Keratinocyte (primary cell): Measurements from ENCODE around the gene ZACN. TPM values are rescaled to one million over a fixed set of nuclear protein-coding genes. Genes with fewer than 3 reads are reported as not detected.

ENCODE experiments used
- DNase-seq: peaks from one replicate; pipeline ENCODE4 v3.0.0-alpha.2; 2011; ENCODE audit warnings: low read depth, missing footprints, low spot score
- FAIRE-seq: peaks from 2 replicates; lab custom pipeline; 2011; peaks lifted over from hg19 to GRCh38; lab: Jason Lieb, UNC
- H2AFZ ChIP-seq: 2 replicates; pipeline ENCODE4 v1.6.0; 2012; ENCODE audit warnings: low read length, control low read depth, inconsistent platforms; ENCODE audit not compliant: control insufficient read depth
- H3K27ac ChIP-seq: 2 replicates; pipeline ENCODE4 v1.5.1; 2011; ENCODE audit warnings: low read length; ENCODE audit not compliant: control insufficient read depth, insufficient read depth
- H3K27me3 ChIP-seq: 3 replicates; pipeline ENCODE4 v1.6.0; 2011; ENCODE audit warnings: low read length; ENCODE audit not compliant: control insufficient read depth, insufficient read depth; ENCODE audit errors: extremely low read depth
- H3K36me3 ChIP-seq, 2 experiments: 2 replicates in 1 of 2; 3 replicates in 1 of 2; pipeline ENCODE4 v1.5.1; 2011; ENCODE audit warnings: low read length in 2 of 2, mild to moderate bottlenecking in 1 of 2; ENCODE audit not compliant: control insufficient read depth in 2 of 2, insufficient read depth in 2 of 2; ENCODE audit errors: extremely low read depth in 1 of 2
- H3K4me1 ChIP-seq: 3 replicates; pipeline ENCODE4 v1.5.1; 2011; ENCODE audit warnings: low read length; ENCODE audit not compliant: control insufficient read depth, insufficient read depth; ENCODE audit errors: extremely low read depth
- H3K4me2 ChIP-seq: 3 replicates; pipeline ENCODE4 v1.6.0; 2011; ENCODE audit warnings: low read depth, low read length; ENCODE audit not compliant: control insufficient read depth, insufficient read depth; ENCODE audit errors: extremely low read depth
- H3K4me3 ChIP-seq, 3 experiments: fragments of 200-600 bp in 1 of 3; sonication (generic) in 1 of 3; 2 replicates in 2 of 3; 3 replicates in 1 of 3; pipeline ENCODE4 v1.5.1; 2011 to 2016; ENCODE audit warnings: low read length in 3 of 3, mild to moderate bottlenecking in 3 of 3, control low read depth in 2 of 3, inconsistent platforms in 1 of 3, low read depth in 1 of 3, mixed read lengths in 1 of 3, mixed run types in 1 of 3, moderate library complexity in 1 of 3; ENCODE audit not compliant: control insufficient read depth in 2 of 3, insufficient read depth in 2 of 3; ENCODE audit errors: extremely low read depth in 1 of 3
- H3K79me2 ChIP-seq: 2 replicates; pipeline ENCODE4 v1.6.0; 2012; ENCODE audit warnings: low read length; ENCODE audit not compliant: control insufficient read depth, insufficient read depth
- H3K9ac ChIP-seq: 3 replicates; pipeline ENCODE4 v1.6.0; 2011; ENCODE audit warnings: low read length; ENCODE audit not compliant: control insufficient read depth, insufficient read depth; ENCODE audit errors: extremely low read depth
- H3K9me1 ChIP-seq: 3 replicates; pipeline ENCODE4 v1.6.0; 2011; ENCODE audit warnings: low read length; ENCODE audit not compliant: control insufficient read depth, insufficient read depth; ENCODE audit errors: extremely low read depth
- H3K9me3 ChIP-seq: 2 replicates; pipeline ENCODE4 v1.5.1; 2012; ENCODE audit warnings: low read depth, low read length; ENCODE audit not compliant: control insufficient read depth
- H4K20me1 ChIP-seq: 3 replicates; pipeline ENCODE4 v1.6.0; 2011; ENCODE audit warnings: low read length; ENCODE audit not compliant: control insufficient read depth, insufficient read depth; ENCODE audit errors: extremely low read depth
- EZH2 ChIP-seq: IDR thresholded peaks from one replicate; pipeline ENCODE4 v1.6.1; 2012; ENCODE audit warnings: inconsistent platforms, mild to moderate bottlenecking, low read length, moderate library complexity
- dilution Hi-C: fragments of 300-500 bp; cut with MboI; formaldehyde crosslinking; loops from one replicate; pipeline ENCODE4 v1.7.0; 2020; ENCODE audit warnings: low sequenced_read_pairs; ENCODE audit not compliant: extremely low pct_ligation_motif_present
- polyA plus RNA-seq, 5 experiments: library from polyadenylated mRNA; depleted of rRNA in 3 of 5; stranded (reverse) in 3 of 5; stranded (forward) in 1 of 5; unstranded in 1 of 5; fragments of >200 nt; gene quantifications; 1 replicate in 1 of 5; 2 replicates in 3 of 5; 3 replicates in 1 of 5; pipeline versions ENCODE4 v1.2.1 to v1.2.3, GENCODE V29; 2011 to 2012; ENCODE audit warnings: missing spikeins in 2 of 5, low read depth in 1 of 5, low replicate concordance in 1 of 5
- TF ChIP-seq, protein P1 (sequence below), 3 experiments: IDR thresholded peaks in 1 of 3; conservative IDR thresholded peaks in 1 of 3; optimal IDR thresholded peaks in 1 of 3; 2 replicates in 2 of 3; 3 replicates in 1 of 3; pipeline versions ENCODE3 to v1.5.1; 2011; ENCODE audit warnings: low read length in 3 of 3, mild to moderate bottlenecking in 3 of 3, moderate library complexity in 2 of 3, control low read depth in 1 of 3, inconsistent platforms in 1 of 3; ENCODE audit not compliant: insufficient read depth in 2 of 3; ENCODE audit errors: extremely low read depth in 1 of 3

The ZACN gene
- polyA plus RNA-seq, 1 donor (not counting 4 experiments of a cell fraction or from before 2014, with no cell fraction given) = not detected

DNA sequence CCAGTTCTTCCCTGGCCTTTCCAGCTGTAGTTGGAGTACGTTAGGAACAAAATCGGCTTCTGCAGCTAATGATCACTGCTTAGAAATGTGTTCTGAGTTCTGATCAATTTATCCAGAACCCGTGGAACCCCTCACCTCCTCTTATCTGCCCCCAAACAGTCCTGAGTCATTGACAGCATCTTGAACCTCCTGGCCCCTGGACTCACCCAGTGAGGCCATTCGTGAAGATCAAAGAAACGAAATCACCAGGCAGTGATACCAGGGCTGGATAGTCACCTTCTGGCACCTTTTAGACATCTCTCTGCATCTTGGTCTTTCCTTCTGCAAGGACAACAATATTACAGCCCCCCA lies 41.7 kb downstream of the ZACN start:
- dilution Hi-C loops = no loop called here
- Histone ChIP-seq H3K79me2 (no peaks in the 10 kb centered on the region), H3K4me3 (no peak overlapping the region), H3K9ac (no peak overlapping the region), H4K20me1 (no peaks in the 10 kb centered on the region), H3K27ac (no peak overlapping the region), H3K36me3 (no peaks in the 10 kb centered on the region), H3K9me3 (no peaks in the 10 kb centered on the region), H3K4me1 (peaks cover 3% of the 10 kb centered on the region), H3K4me2 (no peak overlapping the region), H2AFZ (no peak overlapping the region), H3K9me1 (no peaks in the 10 kb centered on the region), H3K27me3 (peaks cover 5% of the 10 kb centered on the region)
- DNase-seq (no peak), FAIRE-seq (no peak)
- TF ChIP-seq, protein P1, sequence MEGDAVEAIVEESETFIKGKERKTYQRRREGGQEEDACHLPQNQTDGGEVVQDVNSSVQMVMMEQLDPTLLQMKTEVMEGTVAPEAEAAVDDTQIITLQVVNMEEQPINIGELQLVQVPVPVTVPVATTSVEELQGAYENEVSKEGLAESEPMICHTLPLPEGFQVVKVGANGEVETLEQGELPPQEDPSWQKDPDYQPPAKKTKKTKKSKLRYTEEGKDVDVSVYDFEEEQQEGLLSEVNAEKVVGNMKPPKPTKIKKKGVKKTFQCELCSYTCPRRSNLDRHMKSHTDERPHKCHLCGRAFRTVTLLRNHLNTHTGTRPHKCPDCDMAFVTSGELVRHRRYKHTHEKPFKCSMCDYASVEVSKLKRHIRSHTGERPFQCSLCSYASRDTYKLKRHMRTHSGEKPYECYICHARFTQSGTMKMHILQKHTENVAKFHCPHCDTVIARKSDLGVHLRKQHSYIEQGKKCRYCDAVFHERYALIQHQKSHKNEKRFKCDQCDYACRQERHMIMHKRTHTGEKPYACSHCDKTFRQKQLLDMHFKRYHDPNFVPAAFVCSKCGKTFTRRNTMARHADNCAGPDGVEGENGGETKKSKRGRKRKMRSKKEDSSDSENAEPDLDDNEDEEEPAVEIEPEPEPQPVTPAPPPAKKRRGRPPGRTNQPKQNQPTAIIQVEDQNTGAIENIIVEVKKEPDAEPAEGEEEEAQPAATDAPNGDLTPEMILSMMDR (optimal IDR thresholded peaks at IDR 0.05 in 1 of 3, IDR thresholded peaks at IDR 0.05 in 1 of 3, conservative IDR thresholded peaks at IDR 0.05 in 1 of 3; ENCODE audit: extremely low read depth in 1 of 3, insufficient read depth in 2 of 3, low read length in 3 of 3) = no peak
- no peak for TF ChIP-seq EZH2

DNA sequence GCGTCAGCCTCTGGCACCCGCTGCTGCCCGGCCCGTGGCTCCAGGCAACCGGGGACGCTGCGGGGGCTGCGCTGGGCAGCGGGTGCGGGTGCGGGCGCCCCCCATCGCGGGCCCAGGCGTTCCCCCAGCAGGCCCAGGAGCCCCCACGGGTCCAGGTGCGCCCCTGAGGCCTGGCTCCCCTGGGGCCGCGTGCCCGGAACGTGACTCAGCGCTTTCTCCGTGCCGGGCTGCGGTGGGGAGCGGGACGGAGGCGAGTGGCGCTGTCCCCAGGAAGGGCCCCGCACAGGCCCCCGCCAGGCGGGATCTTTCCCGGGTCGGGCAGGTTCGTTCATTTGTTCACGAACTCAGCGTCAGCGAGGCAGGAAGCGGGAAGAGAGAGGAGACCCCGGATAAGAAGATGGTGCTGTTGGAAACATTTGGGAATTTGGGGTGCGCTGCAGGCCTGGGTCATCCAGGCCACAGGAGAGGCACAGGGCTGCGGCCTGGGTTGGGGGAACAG lies 43.0 kb downstream of the ZACN start:
- Histone ChIP-seq H3K4me2 (peak overlapping the region; percentile 41), H3K79me2 (no peaks in the 10 kb centered on the region), H3K27ac (no peak overlapping the region), H3K9me3 (no peaks in the 10 kb centered on the region), H3K4me1 (peaks cover 3% of the 10 kb centered on the region), H3K9ac (peak overlapping the region; percentile 58), H3K36me3 (no peaks in the 10 kb centered on the region), H3K4me3 (peak overlapping the region in 1 of 3 experiments; percentile 40), H3K27me3 (peaks cover 5% of the 10 kb centered on the region), H3K9me1 (no peaks in the 10 kb centered on the region), H4K20me1 (no peaks in the 10 kb centered on the region), H2AFZ (peak overlapping the region; percentile 22)
- dilution Hi-C loops = no loop called here
- DNase-seq = no peak
- FAIRE-seq = no peak
- no peak for TF ChIP-seq EZH2
- TF ChIP-seq, protein P1 (optimal IDR thresholded peaks at IDR 0.05 in 1 of 3, IDR thresholded peaks at IDR 0.05 in 1 of 3, conservative IDR thresholded peaks at IDR 0.05 in 1 of 3; ENCODE audit: extremely low read depth in 1 of 3, insufficient read depth in 2 of 3, low read length in 3 of 3) = no peak
